ENCODE results near the gene RASEF. TPM values are rescaled to one million over a fixed set of nuclear protein-coding genes. Genes with fewer than 3 reads are reported as not detected.

The RASEF gene
- total and polyA plus RNA-seq, 2 donors (not counting 3 experiments of a cell fraction or from before 2014, with no cell fraction given), result 0.11 TPM; not detected in 1

- BruUV-seq (replicated peaks), result no TSS peak
- FAIRE-seq, result no peak
Observed at GRCh38 chr9:82968388-82968787, 94.6 kb downstream of the RASEF start.

More at GRCh38 chr9:82968388-82968787, 94.6 kb downstream of the RASEF start:
- no peaks in the 10 kb centered on the region for H4K20me1 ChIP-seq (replicated peaks; ENCODE audit: control insufficient read depth, extremely low read depth, insufficient read depth, low read length)
- H3K9ac ChIP-seq (replicated peaks; ENCODE audit: extremely low read depth, insufficient read depth, low read length), result no peak overlapping the region
- no peak overlapping the region for H3K27ac ChIP-seq (ENCODE audit: insufficient read depth, low read depth, low read length)
- ChIA-PET POLR2A (no interaction called here), CTCF (no interaction called here)
- H3K4me1 ChIP-seq (ENCODE audit: control insufficient read depth, extremely low read depth, insufficient read depth, low read length), result no peaks in the 10 kb centered on the region
- no peaks in the 10 kb centered on the region for H3K9me3 ChIP-seq (replicated peaks; ENCODE audit: control insufficient read depth, insufficient read depth, low read length)
- dilution Hi-C loops (cut with MboI; ENCODE audit: extremely low pct_ligation_motif_present, low sequenced_read_pairs), result no loop called here
- no peaks in the 10 kb centered on the region for H3K9me1 ChIP-seq (replicated peaks; ENCODE audit: control insufficient read depth, extremely low read depth, insufficient read depth, low read length)
- no peak for DNase-seq (ENCODE audit: low read depth, low spot score)
- H3K79me2 ChIP-seq (ENCODE audit: control insufficient read depth, insufficient read depth, low read length), result no peaks in the 10 kb centered on the region
- intact Hi-C loops (cut with micrococcal nuclease), result loop anchor here (10.0 kb wide), 2 partner anchors 1124 to 1444 kb away; no protein-coding TSS in a partner anchor
- no peaks in the 10 kb centered on the region for H3K36me3 ChIP-seq (ENCODE audit: control insufficient read depth in 2 of 2, extremely low read depth in 1 of 2, insufficient read depth in 2 of 2, low read length in 2 of 2)
- H3K4me3 ChIP-seq (replicated peaks in 1 of 3; ENCODE audit: insufficient read depth in 1 of 3, low read depth in 1 of 3, low read length in 3 of 3), result no peak overlapping the region
- no peak overlapping the region for H2AFZ ChIP-seq (ENCODE audit: low read depth, low read length)
- no peaks in the 10 kb centered on the region for H3K27me3 ChIP-seq (ENCODE audit: control insufficient read depth in 2 of 2, insufficient read depth in 2 of 2, low read length in 2 of 2)
- no peak for TF ChIP-seq MYC (IDR thresholded peaks at IDR 0.05; ENCODE audit: low read depth, low read length)
- TF ChIP-seq JUN (IDR thresholded peaks at IDR 0.05; ENCODE audit: borderline replicate concordance, insufficient read depth, insufficient read length, low read depth), result no peak
- TF ChIP-seq MAX (IDR thresholded peaks at IDR 0.05; ENCODE audit: insufficient read depth, insufficient read length), result no peak
- no peak for TF ChIP-seq EZH2 (IDR thresholded peaks at IDR 0.05; ENCODE audit: borderline replicate concordance, low read depth, low read length, severe bottlenecking)
- TF ChIP-seq POLR2AphosphoS5 (IDR thresholded peaks at IDR 0.05; ENCODE audit: insufficient read depth, low read depth, low read length), result no peak
- no peak for TF ChIP-seq CTCF (IDR thresholded peaks at IDR 0.05; ENCODE audit: extremely low read depth in 1 of 2, insufficient read depth in 1 of 2, low read depth in 1 of 2, low read length in 2 of 2)
- no peak overlapping the region for H3K4me2 ChIP-seq (ENCODE audit: insufficient read depth, low read length)
